Lower lobe of right lung (tissue), 2 donors: ENCODE measurements around the gene MIGA2. TPM values are rescaled to one million over a fixed set of nuclear protein-coding genes. Genes with fewer than 3 reads are reported as not detected.

Source experiments
- ATAC-seq, 2 donors: fragments of 200-7000 bp; cut with Tn5 transposase; one replicate each; pipeline ENCODE4 v1.9.1; 2020 to 2022; ENCODE audit warnings: mild to moderate bottlenecking in 2 of 2, moderate library complexity in 2 of 2
- DNase-seq: peaks from one replicate; pipeline ENCODE4 v3.0.0-alpha.2; 2020
- H3K27ac ChIP-seq: fragments of 200-600 bp; one replicate; pipeline ENCODE4 v1.8.0; 2022
- H3K27me3 ChIP-seq: fragments of 200-600 bp; one replicate; pipeline ENCODE4 v1.8.0; 2022; ENCODE audit warnings: low read depth
- H3K36me3 ChIP-seq: fragments of 200-600 bp; one replicate; pipeline ENCODE4 v1.8.0; 2022; ENCODE audit warnings: mild to moderate bottlenecking
- H3K4me1 ChIP-seq: fragments of 200-600 bp; one replicate; pipeline ENCODE4 v1.8.0; 2022
- H3K4me3 ChIP-seq: fragments of 200-600 bp; one replicate; pipeline ENCODE4 v1.8.0; 2022; ENCODE audit warnings: mild to moderate bottlenecking
- H3K9me3 ChIP-seq: fragments of 200-600 bp; one replicate; pipeline ENCODE4 v1.8.0; 2022
- intact Hi-C: fragments of 100-400 bp; cut with DNase I; formaldehyde crosslinking; loops from one replicate; pipeline ENCODE4 v1.11.0; 2022
- total RNA-seq: library from RNA; stranded (reverse); fragmentation: NEBNext Ultra II Directional; extraction: Animal tissue kit (Norgen Biotek cat#: 25700); gene quantifications from one replicate; pipeline ENCODE4 v1.2.1, GENCODE V29; 2021
- TF ChIP-seq, protein P1 (sequence below): fragments of 200-600 bp; IDR thresholded peaks from one replicate; pipeline ENCODE4 v1.8.0; 2022; ENCODE audit warnings: antibody characterized with exemption, mild to moderate bottlenecking
- donor health status: DM: no; HTN: yes; CAD: no; lungs with severe emphysema.

MIGA2 gene
- total RNA-seq, 1 donor from 2014 or later = 21.2 TPM

DNA sequence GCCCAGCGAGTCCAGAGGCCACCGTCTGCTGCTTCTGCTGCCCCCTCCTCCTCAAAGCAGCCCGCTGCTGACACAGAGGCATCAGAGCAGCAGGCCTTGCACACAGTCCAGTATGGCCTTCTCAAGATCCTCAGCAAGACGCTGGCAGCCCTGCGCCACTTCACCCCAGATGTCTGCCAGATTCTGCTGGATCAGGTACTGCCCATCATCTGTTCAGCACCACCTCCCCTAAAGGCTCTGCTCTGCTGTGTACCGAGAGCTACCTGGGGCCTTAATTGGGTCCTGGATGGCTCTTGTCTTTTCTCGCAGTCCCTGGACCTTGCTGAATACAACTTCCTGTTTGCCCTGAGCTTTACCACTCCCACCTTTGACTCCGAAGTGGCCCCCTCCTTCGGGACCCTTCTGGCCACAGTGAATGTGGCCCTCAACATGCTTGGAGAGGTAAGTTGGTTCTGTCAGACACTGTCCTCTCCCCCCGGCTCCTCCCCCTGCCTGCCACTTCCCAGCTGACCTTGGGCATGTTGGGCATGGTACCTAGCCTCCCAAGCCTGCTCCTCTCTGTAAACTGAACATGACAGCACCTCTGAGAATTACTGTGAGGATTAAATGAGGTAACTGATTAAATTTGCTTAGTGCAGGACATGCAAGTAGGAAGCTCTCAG, 31.0 kb upstream of the MIGA2 start:
- Histone ChIP-seq H3K4me3 (no peak overlapping the region), H3K27ac (no peak overlapping the region)

DNA sequence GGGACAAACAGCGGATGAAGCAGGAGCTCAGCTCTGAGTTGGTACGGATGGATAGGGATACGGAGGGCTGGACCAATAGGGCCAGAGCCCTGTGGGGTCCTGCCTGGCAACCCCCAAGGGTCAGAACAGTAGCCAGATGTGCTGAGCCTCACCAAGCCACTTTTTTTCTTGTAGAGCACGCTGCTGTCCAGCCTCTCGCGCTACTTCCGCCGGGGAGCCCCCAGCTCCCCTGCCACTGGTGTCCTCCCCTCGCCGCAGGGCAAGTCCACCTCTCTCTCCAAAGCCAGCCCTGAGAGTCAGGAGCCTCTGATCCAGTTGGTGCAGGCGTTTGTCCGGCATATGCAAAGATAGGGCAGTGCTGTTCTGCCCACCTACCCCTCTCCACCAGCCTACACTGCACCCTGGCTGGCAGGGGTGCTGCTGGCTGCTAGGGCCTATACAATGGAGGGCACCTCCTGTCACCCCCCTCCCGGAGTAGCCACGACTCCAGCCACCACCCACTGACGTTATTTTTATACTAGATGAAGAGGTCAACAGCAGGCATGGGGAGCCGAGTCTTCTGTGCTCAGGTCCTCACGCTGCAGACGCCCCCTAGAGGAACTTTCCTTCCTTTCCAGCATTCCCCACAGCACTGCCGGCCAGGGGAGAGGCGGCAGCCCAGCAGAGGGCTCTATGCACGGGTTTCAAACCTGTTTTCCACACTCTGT, 29.9 kb upstream of the MIGA2 start:
- DNase-seq = peak; percentile 57
- Histone ChIP-seq H3K36me3 (peaks cover 97% of the 10 kb centered on the region), H3K27me3 (no peaks in the 10 kb centered on the region), H3K27ac (no peak overlapping the region), H3K9me3 (no peaks in the 10 kb centered on the region), H3K4me1 (peaks cover 8% of the 10 kb centered on the region), H3K4me3 (no peak overlapping the region)
- intact Hi-C loops = no loop called here
- peak; percentile 76 to 83 for ATAC-seq
- TF ChIP-seq, protein P1, sequence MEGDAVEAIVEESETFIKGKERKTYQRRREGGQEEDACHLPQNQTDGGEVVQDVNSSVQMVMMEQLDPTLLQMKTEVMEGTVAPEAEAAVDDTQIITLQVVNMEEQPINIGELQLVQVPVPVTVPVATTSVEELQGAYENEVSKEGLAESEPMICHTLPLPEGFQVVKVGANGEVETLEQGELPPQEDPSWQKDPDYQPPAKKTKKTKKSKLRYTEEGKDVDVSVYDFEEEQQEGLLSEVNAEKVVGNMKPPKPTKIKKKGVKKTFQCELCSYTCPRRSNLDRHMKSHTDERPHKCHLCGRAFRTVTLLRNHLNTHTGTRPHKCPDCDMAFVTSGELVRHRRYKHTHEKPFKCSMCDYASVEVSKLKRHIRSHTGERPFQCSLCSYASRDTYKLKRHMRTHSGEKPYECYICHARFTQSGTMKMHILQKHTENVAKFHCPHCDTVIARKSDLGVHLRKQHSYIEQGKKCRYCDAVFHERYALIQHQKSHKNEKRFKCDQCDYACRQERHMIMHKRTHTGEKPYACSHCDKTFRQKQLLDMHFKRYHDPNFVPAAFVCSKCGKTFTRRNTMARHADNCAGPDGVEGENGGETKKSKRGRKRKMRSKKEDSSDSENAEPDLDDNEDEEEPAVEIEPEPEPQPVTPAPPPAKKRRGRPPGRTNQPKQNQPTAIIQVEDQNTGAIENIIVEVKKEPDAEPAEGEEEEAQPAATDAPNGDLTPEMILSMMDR = peak; percentile 81

More for the DNA sequence above, 31.0 kb upstream of the MIGA2 start:
- TF ChIP-seq, protein P1 = no peak
- DNase-seq (peak; percentile 28), ATAC-seq (no peak)
- H3K36me3 ChIP-seq = peaks cover 97% of the 10 kb centered on the region
- no peaks in the 10 kb centered on the region for H3K27me3 ChIP-seq
- no peaks in the 10 kb centered on the region for H3K9me3 ChIP-seq
- intact Hi-C loops = no loop called here
- H3K4me1 ChIP-seq = peaks cover 8% of the 10 kb centered on the region

DNA sequence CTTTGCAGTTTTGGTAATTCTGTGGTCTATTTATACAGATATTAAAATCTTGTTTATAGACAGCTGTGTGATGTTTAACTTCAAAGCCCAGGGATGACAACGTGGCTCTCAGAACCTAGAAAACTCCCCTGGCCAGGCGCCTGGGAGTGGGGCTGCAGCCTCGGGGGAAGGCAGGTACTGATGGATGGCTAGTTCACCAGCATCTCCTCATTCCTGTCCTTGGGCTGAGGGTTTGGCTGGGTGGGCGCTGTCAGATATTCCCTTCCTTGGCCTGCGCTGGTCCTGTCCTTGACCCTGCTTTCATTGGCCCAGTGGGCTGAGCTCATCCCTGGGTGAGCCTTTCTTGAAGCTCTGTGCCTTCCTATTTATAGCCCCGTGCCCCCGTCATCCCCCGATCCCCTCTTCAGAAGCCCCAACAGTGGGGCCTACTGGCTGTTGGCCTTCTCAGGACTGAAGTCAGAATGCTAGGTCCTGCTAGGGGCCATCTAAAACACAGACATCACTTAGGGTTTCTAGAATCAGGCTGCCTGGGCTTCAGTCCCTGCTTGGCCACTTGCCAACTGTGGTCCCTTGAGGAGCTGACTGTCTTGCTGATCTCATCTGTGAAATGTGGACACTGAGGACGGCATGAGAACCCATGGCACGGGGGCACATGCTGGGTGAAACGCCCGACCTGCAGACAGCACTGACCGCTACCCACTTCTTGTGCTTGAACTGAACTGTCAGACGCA, 29.2 kb upstream of the MIGA2 start:
- Histone ChIP-seq H3K27me3 (no peaks in the 10 kb centered on the region), H3K9me3 (no peaks in the 10 kb centered on the region), H3K27ac (no peak overlapping the region), H3K4me1 (peaks cover 8% of the 10 kb centered on the region), H3K4me3 (no peak overlapping the region), H3K36me3 (peaks cover 95% of the 10 kb centered on the region)
- DNase-seq (peak; percentile 24), ATAC-seq (no peak)
- intact Hi-C loops = no loop called here
- TF ChIP-seq, protein P1 = no peak

DNA sequence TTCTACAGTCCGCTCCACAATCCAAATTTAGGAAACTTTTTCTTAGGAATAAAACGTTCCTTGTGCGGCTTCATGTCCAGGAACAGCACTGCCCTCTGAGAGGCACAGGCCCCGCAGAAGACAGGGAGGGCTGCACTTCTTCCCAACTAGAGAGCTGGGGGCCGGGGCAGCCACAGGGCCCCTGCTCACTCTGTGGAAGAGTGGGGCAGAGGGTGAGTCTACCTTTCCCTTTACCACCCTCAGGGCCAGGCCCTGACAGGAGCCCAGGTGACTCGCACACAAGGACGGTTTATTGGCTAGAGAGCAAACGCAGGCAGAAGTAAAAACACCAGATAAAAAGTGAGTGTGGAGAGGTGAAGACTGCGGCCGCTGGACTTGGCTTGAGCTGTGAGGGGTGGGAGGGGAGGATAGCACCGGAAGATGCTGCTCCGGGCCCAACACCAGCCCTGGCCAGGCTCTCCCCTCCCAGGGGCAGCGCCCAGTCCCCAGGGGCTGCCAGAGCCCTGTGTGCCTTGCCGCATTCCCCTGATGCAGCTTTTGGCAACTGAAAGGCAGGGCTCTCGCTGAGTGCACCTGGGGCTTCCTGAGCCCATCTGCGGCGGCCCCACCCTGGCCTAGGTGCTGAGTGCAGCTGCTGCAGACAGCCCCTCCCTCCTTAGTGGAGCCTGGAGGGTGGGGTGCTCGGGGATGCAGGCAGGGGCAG, 28.5 kb upstream of the MIGA2 start:
- DNase-seq (peak; percentile 22), ATAC-seq (no peak)
- H3K9me3 ChIP-seq = no peaks in the 10 kb centered on the region
- H3K27ac ChIP-seq = no peak overlapping the region
- H3K36me3 ChIP-seq = peaks cover 95% of the 10 kb centered on the region
- TF ChIP-seq, protein P1 = no peak
- intact Hi-C loops = no loop called here
- H3K4me3 ChIP-seq = no peak overlapping the region
- peaks cover 8% of the 10 kb centered on the region for H3K4me1 ChIP-seq
- no peaks in the 10 kb centered on the region for H3K27me3 ChIP-seq

DNA sequence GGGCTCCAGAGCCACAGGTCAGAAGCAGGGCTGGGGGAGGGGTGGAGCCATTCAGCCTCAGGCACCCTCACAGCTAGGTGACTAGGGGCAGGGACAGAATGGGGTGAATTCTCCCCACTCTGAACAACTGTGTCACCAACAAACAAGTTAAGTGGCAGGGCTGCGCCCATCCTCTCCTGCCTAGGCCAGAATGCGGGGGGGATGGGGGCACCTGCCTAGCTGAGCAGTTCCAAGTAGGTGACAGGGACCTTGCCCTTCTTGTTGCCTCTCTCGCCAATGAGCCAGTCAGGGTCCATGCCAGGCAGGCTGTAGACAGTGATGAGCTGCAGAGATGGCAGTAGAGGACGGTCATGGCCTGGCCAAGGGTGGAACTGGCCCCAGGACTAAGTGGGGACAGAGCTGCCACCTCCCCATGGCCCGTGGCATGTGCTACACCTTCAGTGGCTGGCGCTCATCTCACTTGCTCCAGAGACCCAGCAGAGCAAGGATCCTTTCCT, 27.9 kb upstream of the MIGA2 start:
- intact Hi-C loops = no loop called here
- Histone ChIP-seq H3K36me3 (peaks cover 95% of the 10 kb centered on the region), H3K27me3 (no peaks in the 10 kb centered on the region), H3K4me1 (peaks cover 8% of the 10 kb centered on the region), H3K4me3 (no peak overlapping the region), H3K9me3 (no peaks in the 10 kb centered on the region), H3K27ac (no peak overlapping the region)
- DNase-seq (peak; percentile 35), ATAC-seq (no peak)
- TF ChIP-seq, protein P1 = no peak
